Measurements from ENCODE around the gene MRPS18A.

DNA sequence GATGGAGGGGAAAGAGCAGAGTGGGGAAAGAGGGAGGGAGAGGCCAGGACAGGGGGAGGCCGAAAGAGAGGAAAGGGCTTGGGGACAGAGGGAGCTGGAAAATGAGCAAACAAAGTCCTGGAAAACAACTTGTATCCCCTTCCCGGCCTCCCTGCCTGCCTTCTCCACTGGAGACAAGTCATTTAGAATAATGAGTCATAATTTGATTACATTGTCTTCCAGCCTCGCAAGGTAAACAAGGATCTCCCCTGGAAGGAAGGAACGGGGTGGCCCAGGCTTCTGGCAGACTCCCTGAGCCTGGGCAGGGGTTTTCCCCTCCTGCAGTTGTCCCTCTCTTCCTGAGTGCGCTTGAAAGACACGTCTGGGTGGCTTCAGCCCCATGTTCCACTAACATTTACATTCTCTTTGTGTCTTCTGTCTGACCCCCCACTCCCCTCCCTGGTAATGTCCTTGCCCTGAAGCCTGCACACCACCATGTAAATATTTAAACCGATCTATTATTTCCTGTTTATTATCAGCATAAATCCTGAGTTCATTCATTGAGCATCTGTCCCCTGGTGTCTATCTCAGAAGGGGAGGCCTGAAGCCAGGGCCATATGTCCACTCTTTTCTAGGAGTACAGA is 12.1 kb upstream of the MRPS18A start:
- TF ChIP-seq EZH2 (IDR thresholded peaks at IDR 0.05; ENCODE audit: insufficient read depth, poor library complexity, severe bottlenecking) (no peak), EZH2phosphoT487 (IDR thresholded peaks at IDR 0.05; ENCODE audit: insufficient read depth, low read depth) (no peak)

Data from GM23248 (cell line).